Body of pancreas (tissue), 4 donors: Measurements from ENCODE around the gene SLC39A13.

Experiments used
- POLR2A ChIP-seq, 3 donors: fragments of 450-650 bp; IDR thresholded peaks; one replicate each; pipeline ENCODE4 v1.6.1; 2016; ENCODE audit warnings: antibody characterized with exemption in 3 of 3, mild to moderate bottlenecking in 2 of 3
- TF ChIP-seq, protein P1 (sequence below), 7 experiments: fragments of 450-650 bp in 4 of 7; fragments of 200-600 bp in 3 of 7; sonication (generic) in 3 of 7; IDR thresholded peaks; one replicate each; pipeline ENCODE4 v1.5.1; 2016 to 2019; ENCODE audit warnings: antibody characterized with exemption in 7 of 7

DNA sequence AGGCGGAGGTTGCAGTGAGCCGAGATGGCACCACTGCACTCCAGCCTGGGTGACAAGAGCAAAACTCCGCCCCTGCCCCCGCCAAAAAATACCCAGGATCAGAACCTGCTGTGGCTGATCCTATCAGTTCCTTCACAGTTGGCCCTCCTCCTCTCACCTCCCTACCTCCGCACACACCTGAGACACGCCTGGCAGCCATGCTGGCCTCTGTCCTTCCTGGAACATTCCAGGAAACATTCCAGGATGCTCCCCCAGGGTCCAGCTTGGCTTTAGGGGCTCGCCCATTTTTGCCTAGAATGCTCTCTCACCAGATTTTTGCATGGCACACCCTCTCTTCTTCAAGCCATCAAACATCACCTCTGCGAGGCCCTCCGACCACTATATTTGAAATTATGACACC lies 38.4 kb downstream of the SLC39A13 start:
- TF ChIP-seq, protein P1, sequence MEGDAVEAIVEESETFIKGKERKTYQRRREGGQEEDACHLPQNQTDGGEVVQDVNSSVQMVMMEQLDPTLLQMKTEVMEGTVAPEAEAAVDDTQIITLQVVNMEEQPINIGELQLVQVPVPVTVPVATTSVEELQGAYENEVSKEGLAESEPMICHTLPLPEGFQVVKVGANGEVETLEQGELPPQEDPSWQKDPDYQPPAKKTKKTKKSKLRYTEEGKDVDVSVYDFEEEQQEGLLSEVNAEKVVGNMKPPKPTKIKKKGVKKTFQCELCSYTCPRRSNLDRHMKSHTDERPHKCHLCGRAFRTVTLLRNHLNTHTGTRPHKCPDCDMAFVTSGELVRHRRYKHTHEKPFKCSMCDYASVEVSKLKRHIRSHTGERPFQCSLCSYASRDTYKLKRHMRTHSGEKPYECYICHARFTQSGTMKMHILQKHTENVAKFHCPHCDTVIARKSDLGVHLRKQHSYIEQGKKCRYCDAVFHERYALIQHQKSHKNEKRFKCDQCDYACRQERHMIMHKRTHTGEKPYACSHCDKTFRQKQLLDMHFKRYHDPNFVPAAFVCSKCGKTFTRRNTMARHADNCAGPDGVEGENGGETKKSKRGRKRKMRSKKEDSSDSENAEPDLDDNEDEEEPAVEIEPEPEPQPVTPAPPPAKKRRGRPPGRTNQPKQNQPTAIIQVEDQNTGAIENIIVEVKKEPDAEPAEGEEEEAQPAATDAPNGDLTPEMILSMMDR (IDR thresholded peaks at IDR 0.05), result no peak
- no peak for TF ChIP-seq POLR2A (IDR thresholded peaks at IDR 0.05)
